GM18526 (cell line): Measurements from ENCODE around the gene GBA2.

Experiments used
- POLR2A ChIP-seq: IDR thresholded peaks from 3 replicates; pipeline ENCODE4 v1.6.1; 2011; ENCODE audit not compliant: insufficient read length; ENCODE audit errors: extremely low read depth

The GBA2 gene

GRCh38 chr9:35774907-35775635 is 26.0 kb upstream of the GBA2 start:
- no peak for TF ChIP-seq POLR2A

GRCh38 chr9:35771943-35772342 is 22.9 kb upstream of the GBA2 start:
- TF ChIP-seq POLR2A, result no peak

- no peak for TF ChIP-seq POLR2A
These were observed 22.5 kb upstream of the GBA2 start for GRCh38 chr9:35771534-35771933.

GRCh38 chr9:35771075-35771433 is 22.0 kb upstream of the GBA2 start:
- TF ChIP-seq POLR2A, result no peak

GRCh38 chr9:35769763-35770162 is 20.7 kb upstream of the GBA2 start:
- no peak for TF ChIP-seq POLR2A

GRCh38 chr9:35767458-35767857 is 18.4 kb upstream of the GBA2 start:
- TF ChIP-seq POLR2A, result no peak

GRCh38 chr9:35766997-35767396 is 18.0 kb upstream of the GBA2 start:
- TF ChIP-seq POLR2A, result no peak

- no peak for TF ChIP-seq POLR2A
These were observed 14.8 kb upstream of the GBA2 start for GRCh38 chr9:35763803-35764202.

GRCh38 chr9:35763181-35763580 is 14.2 kb upstream of the GBA2 start:
- no peak for TF ChIP-seq POLR2A

GRCh38 chr9:35760651-35761050 is 11.6 kb upstream of the GBA2 start:
- no peak for TF ChIP-seq POLR2A

GRCh38 chr9:35759795-35760194 is 10.8 kb upstream of the GBA2 start:
- TF ChIP-seq POLR2A, result no peak

GRCh38 chr9:35758475-35759050 is 9.5 kb upstream of the GBA2 start:
- no peak for TF ChIP-seq POLR2A

- TF ChIP-seq POLR2A, result no peak
These were observed 8.9 kb upstream of the GBA2 start for GRCh38 chr9:35757892-35758275.

GRCh38 chr9:35757226-35757891 is 8.3 kb upstream of the GBA2 start:
- TF ChIP-seq POLR2A, result no peak

- TF ChIP-seq POLR2A, result peak; percentile 31
These were observed 7.5 kb upstream of the GBA2 start for GRCh38 chr9:35756275-35757225.
